CD4-positive, alpha-beta T cell treated with Interleukin-2 at 100 ng/mL for 4 hours (primary cell): ENCODE results near the gene ANKS4B.

Experiments
- DNase-seq: peaks from one replicate; pipeline ENCODE4 v3.0.0-alpha.2; 2020; ENCODE audit warnings: low spot score

The ANKS4B gene

DNA sequence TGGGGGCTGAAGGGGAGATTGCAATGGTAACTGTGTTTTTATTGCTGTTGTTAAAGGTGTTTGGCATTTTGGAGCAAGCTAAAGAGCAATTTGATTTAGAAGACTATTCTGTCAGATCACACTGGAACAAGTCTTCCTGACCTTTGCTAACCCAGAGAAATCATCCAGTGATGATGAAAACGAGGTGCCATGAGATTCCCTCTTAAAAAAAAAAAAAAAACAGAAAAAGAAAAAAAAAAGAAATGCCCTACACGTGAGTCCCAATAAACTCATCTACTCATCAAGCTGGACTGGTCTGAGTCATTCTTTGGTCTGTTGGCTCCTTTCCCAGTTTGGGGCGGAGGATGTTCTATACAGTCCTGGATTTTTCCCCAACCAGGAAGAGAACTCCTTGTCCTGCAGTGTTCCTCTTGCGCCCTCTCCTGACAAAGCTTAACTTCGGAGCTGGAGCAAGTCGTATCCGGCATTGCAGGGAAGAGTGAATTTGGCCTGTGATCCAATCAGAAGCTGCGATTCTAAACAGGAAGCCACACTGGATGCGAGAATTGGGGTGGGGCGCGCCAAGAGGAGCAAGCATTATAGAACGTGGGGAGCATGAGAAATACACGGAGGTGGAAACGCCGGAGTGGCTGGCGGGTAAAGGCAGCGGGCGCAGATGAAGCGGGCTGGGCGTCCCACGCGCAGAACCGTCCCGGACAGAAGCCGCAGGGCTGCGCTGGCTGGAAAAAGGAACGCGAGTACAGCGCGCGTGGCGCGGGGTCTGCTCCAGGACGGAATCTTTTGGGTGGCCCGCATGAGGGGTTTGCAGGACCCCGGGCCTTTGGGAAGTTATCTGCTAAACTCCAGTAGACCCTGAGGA lies 67.0 kb downstream of the ANKS4B start:
- peak; percentile 36 for DNase-seq

DNA sequence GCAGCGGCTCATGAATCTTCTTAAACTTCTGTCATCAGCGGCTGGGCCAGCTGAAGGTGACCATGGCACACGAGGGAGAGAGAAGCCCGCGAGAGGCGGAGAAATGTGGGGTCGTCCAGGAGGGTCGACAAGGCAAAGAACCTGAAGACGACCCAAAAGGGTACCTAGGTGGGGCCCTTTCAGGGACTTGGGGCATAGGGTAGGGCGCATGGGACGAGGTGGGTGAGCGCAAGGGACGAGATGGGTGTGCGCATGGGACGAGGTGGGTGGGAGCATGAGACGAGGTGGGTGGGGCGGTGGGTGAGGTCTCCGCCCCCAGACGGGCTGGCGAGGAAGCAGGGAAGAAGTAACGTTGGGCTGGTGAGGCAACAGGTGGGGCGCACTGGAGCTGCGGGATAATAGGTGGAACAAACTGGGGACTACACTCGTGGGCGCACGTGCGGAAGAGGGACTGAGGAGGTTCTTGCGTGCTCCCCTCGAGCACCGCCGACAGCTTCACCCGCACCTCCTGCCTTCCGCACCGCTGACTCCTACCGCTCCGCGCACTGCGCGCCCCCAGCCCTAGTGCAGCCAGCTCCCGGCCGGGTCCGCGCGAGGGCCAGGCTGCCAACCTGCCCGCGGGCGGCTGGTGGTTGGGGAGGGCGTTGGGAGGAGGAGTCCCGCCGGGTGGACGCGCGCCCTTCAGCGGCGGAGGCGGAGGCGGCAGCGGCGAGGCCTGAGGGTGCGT lies 67.8 kb downstream of the ANKS4B start:
- DNase-seq: peak; percentile 3

DNA sequence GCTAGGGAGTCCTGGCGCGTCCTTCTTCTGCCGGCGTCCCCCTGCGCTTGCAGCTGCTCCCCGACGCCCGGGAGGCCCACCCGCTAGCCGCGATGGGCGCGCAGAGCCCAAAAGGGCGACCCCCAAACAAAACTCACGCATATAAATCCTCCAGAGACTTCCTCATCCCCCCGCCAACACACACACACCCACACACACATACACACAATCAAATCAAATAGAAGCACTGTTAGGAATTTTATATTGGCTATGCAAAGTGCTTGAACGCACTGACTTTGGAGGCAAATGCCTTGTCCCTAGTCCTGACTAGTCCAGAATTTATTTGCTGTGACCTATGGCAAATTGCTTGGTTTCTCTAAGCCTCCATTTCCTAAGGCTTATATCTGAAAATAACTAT lies 68.4 kb downstream of the ANKS4B start:
- no peak for DNase-seq

DNA sequence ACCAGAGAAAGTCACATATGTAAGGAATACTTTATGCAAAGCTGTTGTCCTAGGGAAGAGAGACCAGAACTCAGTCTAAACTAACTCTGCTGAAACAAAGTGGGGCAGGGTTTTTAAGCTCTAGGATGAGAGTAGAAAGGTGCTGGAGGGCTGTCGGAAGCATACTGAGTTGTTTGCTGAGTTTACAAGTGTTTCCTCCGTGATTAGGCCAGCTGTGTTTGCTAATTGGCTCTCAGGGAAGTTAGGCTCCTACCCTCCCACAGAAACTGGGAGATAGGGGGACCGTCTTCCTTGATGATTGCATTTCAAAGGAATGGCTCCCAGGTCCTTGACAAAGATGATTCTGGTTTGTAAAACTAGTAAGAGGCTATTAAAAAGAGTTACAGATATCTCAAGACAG lies 69.0 kb downstream of the ANKS4B start:
- DNase-seq: no peak

DNA sequence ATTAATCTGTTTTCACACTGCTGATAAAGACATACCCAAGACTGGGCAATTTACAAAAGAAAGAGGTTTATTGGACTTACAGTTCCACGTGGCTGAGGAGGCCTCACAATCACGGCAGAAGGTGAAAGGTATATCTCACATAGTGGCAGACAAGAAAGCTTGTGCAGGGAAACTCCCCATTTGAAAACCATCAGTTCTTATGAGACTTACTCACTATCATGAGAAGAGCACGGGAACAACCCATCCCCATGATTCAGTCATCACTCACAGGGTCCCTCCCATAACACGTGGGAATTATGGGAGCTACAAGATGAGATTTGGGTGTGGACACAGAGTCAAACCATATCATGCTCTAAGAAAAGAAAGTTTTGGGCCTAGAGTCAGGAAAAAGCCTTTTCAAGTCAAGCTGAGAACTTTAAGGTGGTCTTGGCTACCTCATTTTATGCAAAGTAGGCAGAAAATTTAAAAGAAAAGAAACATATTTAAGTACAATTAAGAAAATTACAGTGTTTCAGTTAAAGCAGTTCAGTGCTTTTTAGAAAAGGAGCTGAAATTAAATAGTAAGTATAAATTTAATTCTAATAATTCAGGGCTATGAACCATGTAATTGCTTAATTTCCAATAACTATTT lies 69.5 kb downstream of the ANKS4B start:
- DNase-seq: no peak
